Keratinocyte (primary cell): ENCODE results near the gene ELOVL7. TPM values are rescaled to one million over a fixed set of nuclear protein-coding genes. Genes with fewer than 3 reads are reported as not detected.

Experiments used
- DNase-seq: peaks from one replicate; pipeline ENCODE4 v3.0.0-alpha.2; 2011; ENCODE audit warnings: low read depth, missing footprints, low spot score
- FAIRE-seq: peaks from 2 replicates; lab custom pipeline; 2011; peaks lifted over from hg19 to GRCh38; lab: Jason Lieb, UNC
- H2AFZ ChIP-seq: 2 replicates; pipeline ENCODE4 v1.6.0; 2012; ENCODE audit warnings: low read length, control low read depth, inconsistent platforms; ENCODE audit not compliant: control insufficient read depth
- H3K27ac ChIP-seq: 2 replicates; pipeline ENCODE4 v1.5.1; 2011; ENCODE audit warnings: low read length; ENCODE audit not compliant: control insufficient read depth, insufficient read depth
- H3K27me3 ChIP-seq: 3 replicates; pipeline ENCODE4 v1.6.0; 2011; ENCODE audit warnings: low read length; ENCODE audit not compliant: control insufficient read depth, insufficient read depth; ENCODE audit errors: extremely low read depth
- H3K36me3 ChIP-seq, 2 experiments: 2 replicates in 1 of 2; 3 replicates in 1 of 2; pipeline ENCODE4 v1.5.1; 2011; ENCODE audit warnings: low read length in 2 of 2, mild to moderate bottlenecking in 1 of 2; ENCODE audit not compliant: control insufficient read depth in 2 of 2, insufficient read depth in 2 of 2; ENCODE audit errors: extremely low read depth in 1 of 2
- H3K4me1 ChIP-seq: 3 replicates; pipeline ENCODE4 v1.5.1; 2011; ENCODE audit warnings: low read length; ENCODE audit not compliant: control insufficient read depth, insufficient read depth; ENCODE audit errors: extremely low read depth
- H3K4me2 ChIP-seq: 3 replicates; pipeline ENCODE4 v1.6.0; 2011; ENCODE audit warnings: low read depth, low read length; ENCODE audit not compliant: control insufficient read depth, insufficient read depth; ENCODE audit errors: extremely low read depth
- H3K4me3 ChIP-seq, 3 experiments: fragments of 200-600 bp in 1 of 3; sonication (generic) in 1 of 3; 2 replicates in 2 of 3; 3 replicates in 1 of 3; pipeline ENCODE4 v1.5.1; 2011 to 2016; ENCODE audit warnings: low read length in 3 of 3, mild to moderate bottlenecking in 3 of 3, control low read depth in 2 of 3, inconsistent platforms in 1 of 3, low read depth in 1 of 3, mixed read lengths in 1 of 3, mixed run types in 1 of 3, moderate library complexity in 1 of 3; ENCODE audit not compliant: control insufficient read depth in 2 of 3, insufficient read depth in 2 of 3; ENCODE audit errors: extremely low read depth in 1 of 3
- H3K79me2 ChIP-seq: 2 replicates; pipeline ENCODE4 v1.6.0; 2012; ENCODE audit warnings: low read length; ENCODE audit not compliant: control insufficient read depth, insufficient read depth
- H3K9ac ChIP-seq: 3 replicates; pipeline ENCODE4 v1.6.0; 2011; ENCODE audit warnings: low read length; ENCODE audit not compliant: control insufficient read depth, insufficient read depth; ENCODE audit errors: extremely low read depth
- H3K9me1 ChIP-seq: 3 replicates; pipeline ENCODE4 v1.6.0; 2011; ENCODE audit warnings: low read length; ENCODE audit not compliant: control insufficient read depth, insufficient read depth; ENCODE audit errors: extremely low read depth
- H3K9me3 ChIP-seq: 2 replicates; pipeline ENCODE4 v1.5.1; 2012; ENCODE audit warnings: low read depth, low read length; ENCODE audit not compliant: control insufficient read depth
- H4K20me1 ChIP-seq: 3 replicates; pipeline ENCODE4 v1.6.0; 2011; ENCODE audit warnings: low read length; ENCODE audit not compliant: control insufficient read depth, insufficient read depth; ENCODE audit errors: extremely low read depth
- EZH2 ChIP-seq: IDR thresholded peaks from one replicate; pipeline ENCODE4 v1.6.1; 2012; ENCODE audit warnings: inconsistent platforms, mild to moderate bottlenecking, low read length, moderate library complexity
- dilution Hi-C: fragments of 300-500 bp; cut with MboI; formaldehyde crosslinking; loops from one replicate; pipeline ENCODE4 v1.7.0; 2020; ENCODE audit warnings: low sequenced_read_pairs; ENCODE audit not compliant: extremely low pct_ligation_motif_present
- polyA plus RNA-seq, 5 experiments: library from polyadenylated mRNA; depleted of rRNA in 3 of 5; stranded (reverse) in 3 of 5; stranded (forward) in 1 of 5; unstranded in 1 of 5; fragments of >200 nt; gene quantifications; 1 replicate in 1 of 5; 2 replicates in 3 of 5; 3 replicates in 1 of 5; pipeline versions ENCODE4 v1.2.1 to v1.2.3, GENCODE V29; 2011 to 2012; ENCODE audit warnings: missing spikeins in 2 of 5, low read depth in 1 of 5, low replicate concordance in 1 of 5
- TF ChIP-seq, protein P1 (sequence below), 3 experiments: IDR thresholded peaks in 1 of 3; conservative IDR thresholded peaks in 1 of 3; optimal IDR thresholded peaks in 1 of 3; 2 replicates in 2 of 3; 3 replicates in 1 of 3; pipeline versions ENCODE3 to v1.5.1; 2011; ENCODE audit warnings: low read length in 3 of 3, mild to moderate bottlenecking in 3 of 3, moderate library complexity in 2 of 3, control low read depth in 1 of 3, inconsistent platforms in 1 of 3; ENCODE audit not compliant: insufficient read depth in 2 of 3; ENCODE audit errors: extremely low read depth in 1 of 3

The ELOVL7 gene
- polyA plus RNA-seq, 1 donor (not counting 4 experiments of a cell fraction or from before 2014, with no cell fraction given): 12.0 TPM

DNA sequence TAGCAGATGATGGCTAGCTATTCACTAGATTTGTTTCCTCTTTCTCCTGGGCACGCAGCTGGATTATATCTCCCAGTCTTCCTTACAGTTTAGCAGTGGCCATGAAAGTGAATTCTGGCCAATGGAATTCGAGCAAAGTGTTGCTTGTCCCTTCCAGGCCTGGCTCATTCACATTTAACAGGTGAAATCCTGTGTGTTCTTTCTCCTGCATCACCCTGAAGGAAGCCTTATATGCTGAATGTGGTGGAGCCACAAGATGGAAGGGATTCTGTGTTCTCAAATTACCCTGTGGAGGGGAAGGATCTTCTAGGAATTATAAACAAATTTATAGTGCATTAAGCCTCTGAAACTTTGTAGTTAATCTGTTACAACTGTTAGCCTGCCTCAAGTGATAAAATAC lies 8.2 kb upstream of the ELOVL7 start:
- H3K79me2 ChIP-seq: no peaks in the 10 kb centered on the region

DNA sequence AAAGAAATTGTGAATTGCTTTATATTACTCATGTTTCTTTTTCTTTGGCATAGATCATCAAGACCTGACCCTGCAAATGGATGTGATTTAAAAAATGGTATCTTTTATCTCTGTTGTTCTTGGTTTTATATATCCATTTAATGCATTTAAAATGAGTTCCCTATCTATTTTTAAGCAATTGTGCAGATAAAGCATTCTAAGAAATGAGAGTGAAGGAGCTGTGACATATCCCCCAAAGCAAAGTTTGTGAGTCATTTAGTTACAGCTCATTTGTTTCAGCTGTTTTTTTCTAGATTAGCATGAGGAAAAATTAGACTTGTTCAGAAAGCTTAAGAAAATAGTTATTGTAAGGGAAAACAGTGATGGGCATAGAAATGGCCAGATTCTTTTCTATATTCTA lies 7.6 kb upstream of the ELOVL7 start:
- Histone ChIP-seq H3K9me1 (no peaks in the 10 kb centered on the region), H3K4me1 (no peaks in the 10 kb centered on the region), H3K27me3 (no peaks in the 10 kb centered on the region), H3K9ac (no peak overlapping the region), H2AFZ (no peak overlapping the region), H3K9me3 (no peaks in the 10 kb centered on the region), H3K36me3 (no peaks in the 10 kb centered on the region), H3K4me2 (no peak overlapping the region), H3K79me2 (no peaks in the 10 kb centered on the region), H3K27ac (no peak overlapping the region), H3K4me3 (no peak overlapping the region), H4K20me1 (no peaks in the 10 kb centered on the region)
- dilution Hi-C loops: no loop called here
- no peak for FAIRE-seq
- DNase-seq: no peak
- TF ChIP-seq, protein P1, sequence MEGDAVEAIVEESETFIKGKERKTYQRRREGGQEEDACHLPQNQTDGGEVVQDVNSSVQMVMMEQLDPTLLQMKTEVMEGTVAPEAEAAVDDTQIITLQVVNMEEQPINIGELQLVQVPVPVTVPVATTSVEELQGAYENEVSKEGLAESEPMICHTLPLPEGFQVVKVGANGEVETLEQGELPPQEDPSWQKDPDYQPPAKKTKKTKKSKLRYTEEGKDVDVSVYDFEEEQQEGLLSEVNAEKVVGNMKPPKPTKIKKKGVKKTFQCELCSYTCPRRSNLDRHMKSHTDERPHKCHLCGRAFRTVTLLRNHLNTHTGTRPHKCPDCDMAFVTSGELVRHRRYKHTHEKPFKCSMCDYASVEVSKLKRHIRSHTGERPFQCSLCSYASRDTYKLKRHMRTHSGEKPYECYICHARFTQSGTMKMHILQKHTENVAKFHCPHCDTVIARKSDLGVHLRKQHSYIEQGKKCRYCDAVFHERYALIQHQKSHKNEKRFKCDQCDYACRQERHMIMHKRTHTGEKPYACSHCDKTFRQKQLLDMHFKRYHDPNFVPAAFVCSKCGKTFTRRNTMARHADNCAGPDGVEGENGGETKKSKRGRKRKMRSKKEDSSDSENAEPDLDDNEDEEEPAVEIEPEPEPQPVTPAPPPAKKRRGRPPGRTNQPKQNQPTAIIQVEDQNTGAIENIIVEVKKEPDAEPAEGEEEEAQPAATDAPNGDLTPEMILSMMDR (optimal IDR thresholded peaks at IDR 0.05 in 1 of 3, IDR thresholded peaks at IDR 0.05 in 1 of 3, conservative IDR thresholded peaks at IDR 0.05 in 1 of 3; ENCODE audit: extremely low read depth in 1 of 3, insufficient read depth in 2 of 3, low read length in 3 of 3): no peak
- no peak for TF ChIP-seq EZH2

More for the DNA sequence above, 8.2 kb upstream of the ELOVL7 start:
- Histone ChIP-seq H3K9me1 (no peaks in the 10 kb centered on the region), H4K20me1 (no peaks in the 10 kb centered on the region), H3K4me2 (no peak overlapping the region), H3K9me3 (no peaks in the 10 kb centered on the region), H3K27ac (no peak overlapping the region), H3K36me3 (no peaks in the 10 kb centered on the region), H3K4me1 (no peaks in the 10 kb centered on the region), H2AFZ (no peak overlapping the region), H3K9ac (no peak overlapping the region), H3K27me3 (no peaks in the 10 kb centered on the region), H3K4me3 (no peak overlapping the region)
- DNase-seq: no peak
- TF ChIP-seq EZH2: no peak
- TF ChIP-seq, protein P1 (optimal IDR thresholded peaks at IDR 0.05 in 1 of 3, IDR thresholded peaks at IDR 0.05 in 1 of 3, conservative IDR thresholded peaks at IDR 0.05 in 1 of 3; ENCODE audit: extremely low read depth in 1 of 3, insufficient read depth in 2 of 3, low read length in 3 of 3): no peak
- no peak for FAIRE-seq
- dilution Hi-C loops: no loop called here
